NCI-H2107 (cell line): ENCODE results near the gene LILRB5.
"Not testable (repeated sequence)": the region's sequence is repeated elsewhere in the genome, so short reads cannot be mapped to it uniquely, and the experiment has no call there.

ENCODE experiments used
- DNase-seq: peaks from one replicate; lab custom pipeline; 2025; lab: John Stamatoyannopoulos, UW

LILRB5 gene

DNA sequence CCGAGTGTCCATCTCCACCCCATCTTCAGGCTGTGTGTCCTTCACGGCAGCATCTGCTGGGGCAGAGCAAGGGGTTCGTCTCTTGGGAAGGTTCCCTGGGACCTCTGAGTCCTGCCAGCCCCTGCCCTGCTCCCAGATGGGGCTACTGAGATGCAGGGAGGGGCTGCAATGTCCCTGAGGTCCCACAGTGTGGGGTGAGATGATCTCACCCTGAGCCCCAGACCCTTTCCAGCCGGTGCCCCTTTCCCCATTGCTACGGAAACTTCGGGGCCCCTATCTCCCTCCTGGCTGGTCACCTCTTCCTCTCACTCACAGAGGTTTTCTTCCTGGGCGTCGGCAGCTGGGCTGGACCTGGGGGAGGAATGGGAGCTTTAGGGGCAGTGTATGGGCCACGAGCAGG lies 18.9 kb upstream of the LILRB5 start:
- DNase-seq: no peak

DNA sequence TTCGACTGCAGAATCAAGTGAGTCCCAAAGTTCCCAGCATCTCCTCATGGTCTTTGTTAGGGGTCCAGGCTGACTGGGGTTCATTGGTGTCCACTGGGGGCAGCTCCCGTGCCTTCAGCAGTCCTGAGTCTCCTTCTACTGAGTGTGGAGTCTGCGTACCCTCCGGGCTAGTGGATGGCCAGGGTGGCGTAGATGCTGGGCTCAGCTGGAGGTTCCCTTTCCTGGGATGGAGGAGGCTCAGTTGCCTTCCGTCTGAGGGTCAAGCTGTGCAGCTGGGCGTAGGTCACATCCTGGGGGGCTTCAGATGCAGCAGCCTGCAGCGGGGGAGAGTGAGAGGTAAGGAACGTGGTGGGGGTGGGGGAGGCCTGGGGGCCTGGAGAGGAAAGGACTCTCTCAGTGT lies 17.4 kb upstream of the LILRB5 start:
- DNase-seq: not testable (repeated sequence)

DNA sequence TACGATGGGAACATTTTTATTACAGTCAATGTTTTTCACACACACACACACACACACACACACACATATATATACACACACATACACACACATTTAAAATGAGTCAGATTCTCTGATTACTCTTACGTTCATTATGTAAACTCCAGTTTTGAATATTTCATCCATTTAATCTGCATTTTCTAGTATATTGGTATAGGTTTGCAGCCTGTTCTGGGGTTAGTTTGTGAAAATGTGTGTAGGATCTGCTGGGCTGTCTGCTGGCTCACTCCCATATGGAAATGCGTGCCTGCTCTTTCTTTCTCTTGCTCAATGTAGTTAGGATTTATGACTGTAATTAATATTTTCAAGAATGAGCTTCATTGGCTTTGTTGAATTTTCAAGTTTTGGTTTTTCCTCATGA lies 16.7 kb upstream of the LILRB5 start:
- no peak for DNase-seq

DNA sequence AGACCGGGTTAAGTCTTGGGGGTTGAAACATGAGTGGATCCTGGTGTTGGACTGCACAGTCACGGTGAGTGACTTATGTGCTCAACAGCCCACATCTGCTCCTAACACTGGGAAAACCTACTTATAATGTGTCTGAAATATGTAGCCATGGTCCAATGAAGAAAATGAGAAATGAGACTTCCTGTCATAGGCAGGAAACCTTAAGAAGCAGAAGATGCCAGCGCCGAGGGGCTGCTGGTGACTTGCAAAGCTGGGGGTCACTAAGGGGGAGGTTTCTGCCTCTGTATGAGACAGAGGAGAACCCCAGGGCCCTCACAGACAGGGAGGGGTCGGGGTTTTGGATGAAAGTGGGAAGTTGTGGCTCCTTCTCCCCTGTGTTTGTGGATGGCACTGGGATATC lies 15.1 kb upstream of the LILRB5 start:
- not testable (repeated sequence) for DNase-seq

DNA sequence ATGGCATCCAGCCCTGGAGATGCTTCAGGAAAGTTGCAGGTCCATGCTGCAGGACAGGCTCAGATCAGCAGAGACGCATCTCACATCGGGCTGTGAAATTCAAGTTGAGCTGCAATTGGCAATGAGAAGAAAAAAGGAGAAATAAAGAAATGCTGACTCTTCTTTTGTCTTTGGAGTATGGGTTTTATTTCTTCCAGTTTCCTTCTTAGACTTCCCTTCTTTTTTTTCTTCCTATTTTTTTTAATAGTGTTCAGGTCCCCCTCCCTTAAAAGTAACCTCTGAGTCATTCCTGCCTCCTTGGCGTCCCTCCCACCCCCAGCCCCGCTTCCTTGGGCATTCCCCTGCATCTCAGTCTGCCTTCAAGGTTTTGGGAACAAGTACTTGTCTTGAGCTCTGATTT lies 14.5 kb upstream of the LILRB5 start:
- DNase-seq: not testable (repeated sequence)

DNA sequence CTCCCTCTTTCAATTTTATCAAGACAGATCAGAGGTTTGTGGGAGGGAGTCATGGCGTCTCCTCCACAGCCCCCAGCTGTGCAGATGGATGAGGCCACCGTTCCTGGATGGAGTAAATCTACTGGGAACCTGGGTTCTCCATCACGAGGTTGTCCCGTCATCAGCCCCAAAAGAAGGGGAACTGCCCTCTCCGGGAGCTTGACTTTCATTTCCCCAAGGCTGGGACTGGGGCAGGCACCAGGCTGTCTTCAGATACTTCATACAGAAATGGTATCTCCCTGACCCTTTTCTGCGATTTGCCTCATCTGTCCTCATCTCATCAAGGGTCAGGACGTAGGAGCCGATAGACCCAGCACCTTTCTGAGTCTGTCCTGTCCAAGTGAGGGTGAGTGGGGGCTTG lies 14.0 kb upstream of the LILRB5 start:
- DNase-seq: no peak

DNA sequence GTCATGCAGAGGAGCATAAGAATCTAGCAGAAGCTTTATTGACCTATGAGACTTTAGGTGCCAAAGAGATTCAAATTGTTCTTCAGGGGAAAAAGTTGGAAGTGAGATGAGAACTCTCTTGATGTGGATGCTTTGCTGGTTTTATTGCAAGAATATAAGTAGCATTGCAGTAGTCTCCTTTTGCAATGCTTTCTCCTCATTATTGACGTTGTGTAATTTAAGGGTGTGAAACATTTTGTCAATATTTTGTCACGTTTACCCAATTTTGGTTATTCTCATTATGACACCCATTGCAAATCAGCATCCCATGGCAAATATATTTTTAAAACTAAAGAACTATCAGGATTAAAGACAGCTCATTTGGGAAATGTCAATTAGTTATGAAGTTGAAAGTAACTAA lies 11.9 kb upstream of the LILRB5 start:
- no peak for DNase-seq

DNA sequence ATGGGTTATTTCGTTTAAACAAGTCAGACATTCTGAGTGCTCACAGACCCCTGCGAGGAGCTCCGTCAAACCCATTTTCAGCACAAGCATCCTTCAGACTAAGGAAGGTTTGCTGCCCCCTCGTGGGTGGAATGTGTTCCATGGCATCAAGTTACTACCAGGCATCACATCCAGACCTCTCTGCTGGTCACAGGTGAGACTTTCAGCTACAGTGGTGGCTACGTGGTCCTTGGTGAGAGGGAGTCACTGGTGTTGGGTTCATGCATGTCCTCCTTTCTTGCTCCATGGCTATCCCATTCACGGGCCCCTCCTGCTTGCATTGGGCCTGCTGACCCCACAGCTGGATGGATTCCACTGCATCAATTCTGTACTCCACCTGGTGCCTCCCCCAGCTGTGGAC lies 9.1 kb upstream of the LILRB5 start:
- DNase-seq: no peak

DNA sequence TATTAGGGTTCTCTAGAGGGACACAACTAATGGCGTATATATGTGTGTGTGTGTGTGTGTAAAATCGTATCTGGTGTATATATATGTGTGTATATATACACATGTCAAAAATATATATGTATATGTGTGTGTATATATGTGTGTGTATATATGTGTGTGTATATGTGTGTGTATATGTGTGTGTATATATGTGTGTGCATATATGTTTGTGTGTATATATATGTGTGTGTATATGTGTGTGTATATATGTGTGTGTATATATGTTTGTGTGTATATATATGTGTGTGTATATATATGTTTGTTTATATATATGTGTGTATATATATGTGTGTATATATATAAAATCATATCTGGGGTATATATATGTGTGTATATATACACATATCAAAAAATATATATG lies 5.4 kb upstream of the LILRB5 start:
- no peak for DNase-seq

DNA sequence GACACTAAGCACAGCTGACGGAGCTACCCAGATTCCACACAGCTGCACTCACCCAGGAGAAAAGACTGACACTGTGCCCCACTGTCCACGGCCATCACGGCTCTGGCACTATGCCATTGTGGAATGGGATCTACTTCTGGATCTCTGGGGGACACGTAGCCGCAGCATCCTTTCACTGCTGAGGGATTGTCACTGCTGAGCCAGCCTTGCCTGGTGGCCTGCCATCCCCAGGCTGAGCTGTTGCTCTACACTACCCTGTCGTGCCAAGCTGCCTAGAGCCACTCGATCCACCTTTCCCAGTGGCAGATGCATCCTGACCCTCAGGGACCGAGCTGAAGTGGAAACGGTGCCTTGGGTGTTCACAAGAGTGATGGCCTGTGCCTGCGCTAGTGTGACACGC lies 5.0 kb upstream of the LILRB5 start:
- DNase-seq: no peak

DNA sequence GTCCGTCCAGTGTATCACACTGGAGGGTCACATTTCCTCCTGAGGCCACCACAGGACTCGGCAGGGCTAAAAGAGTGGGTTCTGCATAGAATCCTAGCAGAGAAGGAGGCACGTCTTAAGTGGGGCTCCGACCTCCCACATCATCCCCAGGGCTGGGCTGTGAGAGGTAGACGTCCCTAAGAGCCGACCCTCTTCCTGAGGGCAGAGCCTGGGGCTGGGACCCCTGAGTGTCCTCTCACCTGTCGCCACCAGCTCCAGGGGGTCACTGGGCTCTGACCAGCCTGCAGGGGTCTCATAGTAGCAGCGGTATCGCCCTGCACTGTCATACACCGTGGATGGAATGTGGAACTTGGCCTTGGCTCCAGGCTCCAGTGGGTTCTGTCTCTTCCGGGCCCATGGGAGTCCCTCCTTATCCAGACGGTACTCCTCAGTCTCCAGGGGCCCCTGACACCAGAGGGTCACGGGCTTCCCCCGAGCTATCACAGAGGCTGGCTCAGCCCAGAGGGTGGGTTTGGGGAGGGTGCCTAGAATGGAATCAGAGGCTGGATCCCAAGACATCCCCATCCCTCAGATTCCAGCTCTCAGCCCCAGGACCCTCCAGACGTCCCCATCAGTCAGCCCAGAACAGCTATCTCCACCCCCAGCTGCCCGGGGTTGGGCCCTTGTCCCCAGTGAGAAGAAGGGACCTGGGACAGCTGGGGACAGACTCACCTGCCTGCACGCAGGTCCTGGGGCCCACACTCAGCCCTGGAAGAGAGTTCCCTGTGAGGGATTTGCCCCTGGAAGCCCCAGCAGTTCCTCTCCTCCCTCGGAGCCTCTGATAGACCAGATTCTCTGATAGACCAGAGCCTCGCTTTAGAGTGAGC lies 590 bp downstream of the LILRB5 start:
- no peak for DNase-seq

DNA sequence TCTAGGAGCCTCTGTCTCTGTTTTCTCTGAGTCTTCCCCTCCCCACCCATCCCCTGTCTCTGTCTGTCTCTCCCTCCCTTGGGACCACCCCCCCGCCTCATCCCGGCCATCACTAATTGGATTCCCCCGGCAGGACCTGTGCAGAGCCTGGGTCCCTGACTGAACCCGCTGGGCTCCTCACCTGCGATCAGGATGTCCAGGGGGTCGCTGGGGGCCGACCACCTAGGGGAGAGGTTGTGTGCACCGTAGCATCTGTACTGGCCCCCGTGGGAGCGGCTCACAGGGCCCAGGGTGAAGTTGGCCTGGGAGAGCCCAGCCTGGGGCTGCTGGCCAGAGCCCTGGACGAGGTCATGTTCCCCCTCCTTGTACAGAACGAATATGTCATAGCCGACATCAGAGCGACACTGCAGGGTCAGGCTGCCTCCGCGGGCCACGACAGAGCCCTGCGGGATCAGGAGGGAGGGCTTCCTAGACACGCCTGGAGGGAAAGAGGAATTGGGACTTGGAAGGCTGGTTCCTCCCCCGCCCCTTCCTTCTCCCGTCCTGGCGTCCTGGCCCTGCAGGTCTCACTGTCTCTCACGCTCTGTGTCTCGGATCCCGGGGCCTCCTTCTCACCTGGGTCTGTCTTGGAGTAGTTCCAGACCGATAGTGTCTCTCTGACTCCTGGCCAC lies 1.8 kb downstream of the LILRB5 start:
- no peak for DNase-seq

DNA sequence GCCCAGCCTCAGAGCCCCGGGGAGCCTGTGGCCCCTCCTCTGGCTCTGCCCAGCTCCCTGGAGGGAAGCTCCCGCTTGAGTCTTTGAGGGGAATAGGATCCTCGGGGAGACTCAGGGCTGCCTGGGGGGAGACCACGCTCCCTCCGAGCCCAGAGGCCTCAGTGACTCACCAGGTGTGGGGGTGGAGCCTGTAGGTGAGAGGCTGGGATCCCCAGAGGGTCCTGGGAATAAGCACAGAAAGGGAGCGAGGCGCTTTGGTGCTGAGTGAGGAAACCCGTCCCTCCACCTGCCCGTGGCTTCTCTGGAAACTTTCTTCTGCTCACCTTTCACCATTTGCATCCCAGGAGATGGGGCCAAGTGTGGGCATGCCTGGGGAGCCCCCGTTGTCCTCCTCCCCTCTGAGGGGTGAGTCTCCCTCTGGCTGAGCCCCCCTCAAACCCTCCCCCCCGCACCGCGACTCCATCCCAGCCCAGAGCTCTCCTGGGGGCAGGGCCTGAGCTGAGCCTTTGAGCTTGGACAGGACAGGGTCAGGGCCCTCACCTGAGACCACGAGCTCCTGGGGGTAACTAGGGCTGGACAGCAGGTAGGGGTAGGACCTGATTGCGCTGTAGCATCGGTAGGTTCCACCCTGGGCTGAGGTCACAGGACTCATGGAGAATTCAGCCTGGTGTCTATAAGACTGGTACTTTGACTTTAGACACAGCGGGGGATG lies 2.7 kb downstream of the LILRB5 start:
- no peak for DNase-seq

DNA sequence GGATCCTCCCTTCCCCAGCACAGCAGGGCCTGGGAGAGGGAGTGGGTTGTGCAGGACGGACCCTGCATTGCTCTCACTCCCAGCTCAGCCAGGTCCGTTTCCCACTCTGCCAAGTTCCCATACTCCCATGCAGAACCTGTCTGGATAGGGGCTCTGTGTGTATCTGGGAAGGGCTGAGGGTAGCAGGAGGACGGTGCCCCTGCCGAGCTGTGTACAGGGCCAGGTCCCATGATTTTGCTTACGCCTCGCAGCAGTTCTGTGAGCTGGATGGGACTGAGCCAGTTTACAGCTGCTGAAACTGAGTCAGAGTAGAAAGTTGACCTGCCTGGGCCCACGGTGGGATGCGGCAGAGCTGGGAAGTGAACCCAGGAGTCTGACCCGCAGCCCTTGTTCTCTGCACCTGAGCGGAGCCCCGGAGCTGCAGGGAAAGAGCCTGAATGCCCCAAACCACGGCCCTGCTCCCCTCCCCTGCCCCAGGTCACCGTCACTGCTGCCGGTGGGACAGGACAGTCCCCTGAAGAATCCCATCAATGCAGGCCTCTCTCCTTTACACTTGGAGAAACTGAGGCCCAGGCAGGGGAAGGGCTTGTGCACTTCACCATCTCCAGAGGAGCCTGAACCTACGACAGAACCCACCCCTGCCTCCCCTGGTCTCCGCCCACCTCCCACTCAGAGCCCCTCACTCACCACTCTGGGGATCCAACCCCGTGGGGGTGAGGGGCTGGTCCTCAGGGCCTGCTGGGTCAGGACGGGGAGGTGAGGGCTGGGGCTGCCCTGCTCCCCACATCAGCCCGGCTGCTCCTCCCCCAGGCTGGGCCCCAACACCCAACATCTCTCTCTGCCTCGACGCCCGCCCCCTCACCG lies 3.5 kb downstream of the LILRB5 start:
- DNase-seq: no peak

DNA sequence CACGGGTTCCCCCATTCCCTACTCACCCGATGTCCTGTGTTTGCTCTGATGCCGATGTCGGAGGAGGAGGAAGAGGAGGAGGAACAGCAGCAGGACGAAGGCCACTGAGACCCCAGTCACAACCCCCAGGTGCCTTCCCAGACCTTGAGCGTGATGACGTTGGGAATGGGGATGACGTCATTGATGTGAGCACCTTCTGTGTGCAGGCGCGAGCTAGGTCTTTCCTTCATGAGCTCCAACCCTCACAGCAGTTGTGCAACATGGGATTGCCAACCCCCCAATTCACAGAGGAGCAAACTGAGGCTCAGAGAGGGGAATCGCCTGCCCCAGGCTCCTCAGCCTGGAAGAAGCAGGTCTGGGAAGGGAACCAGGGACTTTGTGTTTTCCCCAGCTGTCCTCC lies 4.2 kb downstream of the LILRB5 start:
- no peak for DNase-seq

DNA sequence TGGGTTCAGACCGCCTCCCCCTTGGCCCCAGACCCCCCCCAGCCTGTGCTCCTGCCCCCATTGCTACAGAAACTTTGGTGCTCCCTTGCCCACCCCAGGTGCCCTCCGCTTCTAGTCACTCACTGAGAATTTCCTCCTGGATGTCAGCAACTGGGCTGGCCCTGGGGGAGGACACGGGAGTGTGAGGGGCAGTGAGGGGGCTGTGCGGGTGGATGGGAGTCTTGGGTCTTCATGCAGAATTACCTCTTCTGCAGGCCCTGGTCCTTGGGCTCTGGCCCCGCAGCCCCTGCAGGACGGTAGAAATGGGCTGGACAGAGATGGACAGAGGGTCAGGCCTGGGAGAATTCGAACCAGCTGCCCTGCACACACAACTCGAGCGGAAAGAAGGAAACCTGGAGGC lies 4.8 kb downstream of the LILRB5 start:
- no peak for DNase-seq

DNA sequence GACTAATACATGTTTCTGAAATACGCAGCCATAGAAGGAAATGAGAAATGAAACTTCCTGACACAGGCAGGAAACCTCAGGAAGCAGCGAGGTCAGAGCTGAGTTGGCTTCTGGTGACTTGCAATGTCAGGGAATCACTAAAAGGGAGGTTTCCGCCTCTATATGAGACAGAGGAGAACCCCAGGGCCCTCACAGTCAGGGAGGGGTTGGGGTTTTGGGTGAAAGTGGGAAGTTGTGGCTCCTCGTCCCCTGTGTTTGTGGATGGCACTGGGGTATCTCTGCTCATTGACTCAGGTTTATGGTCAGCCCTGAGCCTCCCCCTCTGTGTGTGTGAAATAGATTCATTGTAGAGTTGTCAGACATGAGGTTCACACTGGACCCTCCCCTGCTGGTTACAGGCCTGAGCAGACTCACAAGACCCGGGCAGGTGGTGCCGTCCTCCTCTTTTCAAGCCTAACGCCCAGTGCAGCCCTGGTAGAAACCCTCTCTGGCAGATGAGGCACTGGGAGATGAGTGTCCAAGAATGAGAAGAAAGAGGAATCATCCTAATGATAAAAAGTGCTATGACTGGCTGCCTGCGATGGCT lies 9.0 kb downstream of the LILRB5 start:
- no peak for DNase-seq

DNA sequence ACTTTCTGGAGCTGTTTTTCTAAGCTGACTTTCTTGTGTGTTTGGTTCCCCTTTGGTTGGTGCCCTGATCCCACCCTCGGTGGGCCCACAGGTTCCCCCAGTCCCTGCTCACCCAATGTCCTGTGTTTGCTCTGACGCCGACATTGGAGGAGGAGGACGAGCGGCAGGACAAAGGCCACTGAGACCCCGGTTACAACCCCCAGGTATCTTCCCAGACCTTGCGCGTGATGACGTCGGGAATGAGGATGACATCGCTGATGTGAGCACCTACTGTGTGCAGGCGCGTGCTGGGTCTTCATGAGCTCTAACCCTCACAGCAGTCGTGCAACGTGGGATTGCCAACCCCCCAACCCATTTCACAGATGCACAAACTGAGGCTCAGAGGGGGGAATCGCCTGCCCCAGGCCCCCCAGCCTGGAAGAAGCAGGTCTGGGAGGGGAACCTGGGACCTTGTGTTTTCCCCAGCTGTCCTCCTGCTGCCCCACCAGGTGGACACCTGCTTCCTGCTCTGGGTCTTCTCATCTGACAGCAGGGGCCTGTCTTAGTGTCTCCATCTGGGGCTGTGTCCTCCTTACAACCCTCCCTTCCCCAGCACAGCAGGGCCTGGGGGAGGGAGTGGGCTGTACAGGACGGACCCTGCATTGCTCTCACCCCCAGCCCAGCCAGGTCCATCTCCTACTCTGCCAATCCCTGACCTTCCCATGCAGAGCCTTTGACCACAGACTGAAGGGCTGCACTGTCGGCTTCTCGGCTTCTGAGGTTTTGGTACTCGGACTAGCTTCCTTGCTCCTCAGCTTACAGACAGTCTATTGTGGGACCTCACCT lies 9.8 kb downstream of the LILRB5 start:
- no peak for DNase-seq

DNA sequence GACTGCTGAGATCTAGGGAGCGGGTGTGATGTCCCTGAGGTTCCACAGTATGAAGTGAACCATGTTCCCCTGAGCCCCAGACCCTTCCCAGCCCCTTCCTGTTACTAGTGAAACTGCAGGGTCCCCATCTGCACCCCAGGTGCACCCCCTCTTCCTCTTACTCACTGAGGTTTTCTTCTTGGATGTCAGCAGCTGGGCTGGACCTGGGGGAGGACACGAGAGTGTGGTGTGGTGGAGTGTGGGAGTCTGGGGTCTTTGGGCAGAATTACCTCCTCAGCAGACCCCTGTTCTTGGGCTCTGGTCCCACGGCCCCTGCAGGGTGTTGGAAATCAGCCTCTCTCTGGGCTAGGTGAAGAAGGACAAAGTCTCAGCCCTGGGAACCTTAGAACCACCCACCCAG lies 11.1 kb downstream of the LILRB5 start:
- no peak for DNase-seq

DNA sequence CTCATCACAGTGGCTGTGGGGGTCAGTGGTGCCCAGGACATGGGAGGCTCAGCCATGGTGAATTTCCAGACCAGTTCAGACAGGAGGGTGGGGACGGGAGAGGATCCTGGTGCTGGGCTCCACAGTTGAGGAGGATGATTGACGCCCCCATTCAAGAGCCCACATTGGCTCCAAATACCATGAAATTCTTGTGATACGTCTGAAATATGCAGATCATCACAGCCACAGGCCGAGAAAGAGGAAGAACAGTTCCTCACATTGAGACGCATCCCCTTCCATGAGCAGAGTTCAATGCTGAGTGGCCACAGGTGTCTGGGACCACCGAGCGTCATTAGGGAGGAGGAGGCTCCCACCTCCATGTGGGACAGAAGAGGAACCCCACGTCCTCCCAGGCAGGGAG lies 13.3 kb downstream of the LILRB5 start:
- not testable (repeated sequence) for DNase-seq

DNA sequence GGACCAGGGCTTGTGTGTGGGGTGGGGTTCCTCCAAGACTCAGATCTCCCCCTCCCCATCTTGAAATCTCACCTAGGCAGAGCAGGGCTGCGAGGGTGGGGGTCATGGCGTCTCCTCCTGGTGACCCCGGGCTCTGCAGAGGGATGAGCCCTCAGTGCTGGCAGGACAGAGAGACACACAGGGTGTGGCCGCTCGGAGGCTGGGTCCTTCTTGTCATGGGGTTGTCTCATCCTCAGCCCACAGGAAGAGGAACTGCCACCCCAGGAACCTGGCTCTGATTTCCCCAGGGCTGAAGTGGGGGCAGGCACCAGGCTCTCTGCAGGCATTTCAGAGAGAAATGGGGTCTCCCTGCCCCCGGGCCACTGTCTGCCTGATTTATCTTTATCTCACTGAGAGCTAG lies 14.4 kb downstream of the LILRB5 start, which contains the start of gene LILRA6:
TSS of gene LILRA6 (minus strand) at position 145 of the 400 bp plus-strand sequence.
- DNase-seq: not testable (repeated sequence)
